ENCODE results near the gene NDUFB8.

The NDUFB8 gene

GRCh38 chr10:100487529-100487928 is 42.1 kb downstream of the NDUFB8 start:
- Histone ChIP-seq H3K4me3 (ENCODE audit: control insufficient read depth in 1 of 7, extremely low read depth in 1 of 7, insufficient read depth in 4 of 7, low read depth in 2 of 7, low read length in 6 of 7) (no peak overlapping the region), H3K27me3 (replicated peaks in 2 of 5; ENCODE audit: control insufficient read depth in 4 of 5, insufficient read depth in 5 of 5, low read length in 4 of 5) (peaks cover 0 to 11% (median 9%) of the 10 kb centered on the region in 5 experiments), H3K4me1 (ENCODE audit: control extremely low read depth in 1 of 4, control insufficient read depth in 4 of 4, insufficient read depth in 4 of 4, low read length in 3 of 4) (peaks cover 0 to 8% (median 5%) of the 10 kb centered on the region in 4 experiments), H3K9me3 (ENCODE audit: control extremely low read depth in 1 of 5, control insufficient read depth in 4 of 5, insufficient read depth in 2 of 5, low read depth in 1 of 5, low read length in 4 of 5) (no peaks in the 10 kb centered on the region), H3K27ac (ENCODE audit: insufficient read depth in 1 of 2, low read depth in 1 of 2, low read length in 2 of 2, poor library complexity in 1 of 2, severe bottlenecking in 2 of 2) (no peak overlapping the region), H3K36me3 (ENCODE audit: control insufficient read depth in 4 of 4, insufficient read depth in 4 of 4, low read length in 3 of 4) (peaks cover 11 to 53% (median 33%) of the 10 kb centered on the region in 4 experiments)
- ChIA-PET CTCF (interaction anchor here (1.1 to 7.9 kb wide), 5 partner anchors 10 to 150 kb away, joined by 3 to 75 read pairs (median 5); no protein-coding TSS in a partner anchor), POLR2A (no interaction called here)
- WGBS (ENCODE audit: insufficient coverage) = 97% methylated on average over 5 of the region's 6 CpGs
- DNase-seq = no peak

- ChIA-PET CTCF (interaction anchor here (0.6 to 7.9 kb wide), 3 partner anchors 11 to 867 kb away, joined by 3 to 75 read pairs (median 3); no protein-coding TSS in a partner anchor), POLR2A (interaction anchor here (0.6 kb wide), 1 partner anchor 249 kb away, joined by 3 read pairs; no protein-coding TSS in a partner anchor)
- Histone ChIP-seq H3K27me3 (replicated peaks in 2 of 5; ENCODE audit: control insufficient read depth in 4 of 5, insufficient read depth in 5 of 5, low read length in 4 of 5) (peaks cover 0 to 24% (median 9%) of the 10 kb centered on the region in 5 experiments), H3K36me3 (ENCODE audit: control insufficient read depth in 4 of 4, insufficient read depth in 4 of 4, low read length in 3 of 4) (peaks cover 9 to 48% (median 33%) of the 10 kb centered on the region in 4 experiments), H3K4me1 (ENCODE audit: control extremely low read depth in 1 of 4, control insufficient read depth in 4 of 4, insufficient read depth in 4 of 4, low read length in 3 of 4) (peaks cover 0 to 17% (median 15%) of the 10 kb centered on the region in 4 experiments), H3K9me3 (ENCODE audit: control extremely low read depth in 1 of 5, control insufficient read depth in 4 of 5, insufficient read depth in 2 of 5, low read depth in 1 of 5, low read length in 4 of 5) (peaks cover 0 to under 1% (median 0%) of the 10 kb centered on the region in 5 experiments), H3K27ac (ENCODE audit: insufficient read depth in 1 of 2, low read depth in 1 of 2, low read length in 2 of 2, poor library complexity in 1 of 2, severe bottlenecking in 2 of 2) (no peak overlapping the region), H3K4me3 (ENCODE audit: control insufficient read depth in 1 of 7, extremely low read depth in 1 of 7, insufficient read depth in 4 of 7, low read depth in 2 of 7, low read length in 6 of 7) (no peak overlapping the region)
- 98% methylated on average over 7 of the region's 10 CpGs for WGBS (ENCODE audit: insufficient coverage)
- DNase-seq = no peak
These were observed 43.7 kb downstream of the NDUFB8 start for GRCh38 chr10:100485801-100486495.

GRCh38 chr10:100485366-100485765 is 44.3 kb downstream of the NDUFB8 start:
- DNase-seq = no peak
- Histone ChIP-seq H3K36me3 (ENCODE audit: control insufficient read depth in 4 of 4, insufficient read depth in 4 of 4, low read length in 3 of 4) (peaks cover 9 to 45% (median 29%) of the 10 kb centered on the region in 4 experiments), H3K9me3 (ENCODE audit: control extremely low read depth in 1 of 5, control insufficient read depth in 4 of 5, insufficient read depth in 2 of 5, low read depth in 1 of 5, low read length in 4 of 5) (peaks cover 0 to 3% (median 0%) of the 10 kb centered on the region in 5 experiments), H3K27ac (ENCODE audit: insufficient read depth in 1 of 2, low read depth in 1 of 2, low read length in 2 of 2, poor library complexity in 1 of 2, severe bottlenecking in 2 of 2) (no peak overlapping the region), H3K4me1 (ENCODE audit: control extremely low read depth in 1 of 4, control insufficient read depth in 4 of 4, insufficient read depth in 4 of 4, low read length in 3 of 4) (peaks cover 0 to 17% (median 15%) of the 10 kb centered on the region in 4 experiments), H3K4me3 (ENCODE audit: control insufficient read depth in 1 of 7, extremely low read depth in 1 of 7, insufficient read depth in 4 of 7, low read depth in 2 of 7, low read length in 6 of 7) (no peak overlapping the region), H3K27me3 (replicated peaks in 2 of 5; ENCODE audit: control insufficient read depth in 4 of 5, insufficient read depth in 5 of 5, low read length in 4 of 5) (peaks cover 0 to 30% (median 10%) of the 10 kb centered on the region in 5 experiments)
- 100% methylated on average over 3 of the region's 8 CpGs for WGBS (ENCODE audit: insufficient coverage)
- ChIA-PET POLR2A (no interaction called here), CTCF (interaction anchor here (0.9 to 7.9 kb wide), 2 partner anchors 12 to 142 kb away, joined by 3 to 75 read pairs; no protein-coding TSS in a partner anchor)

GRCh38 chr10:100483876-100484666 is 45.6 kb downstream of the NDUFB8 start:
- no peak overlapping the region for H3K4me3 ChIP-seq (ENCODE audit: control insufficient read depth in 1 of 7, extremely low read depth in 1 of 7, insufficient read depth in 4 of 7, low read depth in 2 of 7, low read length in 6 of 7)
- peaks cover 5 to 33% (median 19%) of the 10 kb centered on the region in 4 experiments for H3K36me3 ChIP-seq (ENCODE audit: control insufficient read depth in 4 of 4, insufficient read depth in 4 of 4, low read length in 3 of 4)
- CTCF ChIA-PET = interaction anchor here (1.2 to 7.9 kb wide), 7 partner anchors 13 to 113 kb away, joined by 3 to 75 read pairs (median 8); no protein-coding TSS in a partner anchor
- H3K27ac ChIP-seq (ENCODE audit: insufficient read depth in 1 of 2, low read depth in 1 of 2, low read length in 2 of 2, poor library complexity in 1 of 2, severe bottlenecking in 2 of 2) = no peak overlapping the region
- peaks cover 2 to 37% (median 13%) of the 10 kb centered on the region in 5 experiments for H3K27me3 ChIP-seq (replicated peaks in 2 of 5; ENCODE audit: control insufficient read depth in 4 of 5, insufficient read depth in 5 of 5, low read length in 4 of 5)
- peaks cover 0 to 20% (median 15%) of the 10 kb centered on the region in 4 experiments for H3K4me1 ChIP-seq (ENCODE audit: control extremely low read depth in 1 of 4, control insufficient read depth in 4 of 4, insufficient read depth in 4 of 4, low read length in 3 of 4)
- POLR2A ChIA-PET = no interaction called here
- 96% methylated on average over 5 of the region's 5 CpGs for WGBS (ENCODE audit: insufficient coverage)
- peaks cover 0 to 3% (median 0%) of the 10 kb centered on the region in 5 experiments for H3K9me3 ChIP-seq (ENCODE audit: control extremely low read depth in 1 of 5, control insufficient read depth in 4 of 5, insufficient read depth in 2 of 5, low read depth in 1 of 5, low read length in 4 of 5)
- no peak for DNase-seq

- peaks cover 0 to 22% (median 15%) of the 10 kb centered on the region in 4 experiments for H3K4me1 ChIP-seq (ENCODE audit: control extremely low read depth in 1 of 4, control insufficient read depth in 4 of 4, insufficient read depth in 4 of 4, low read length in 3 of 4)
- no peak for DNase-seq
- H3K4me3 ChIP-seq (ENCODE audit: control insufficient read depth in 1 of 7, extremely low read depth in 1 of 7, insufficient read depth in 4 of 7, low read depth in 2 of 7, low read length in 6 of 7) = peak overlapping the region in 4 of 7 experiments; percentile 54 to 73 (median 62)
- ChIA-PET POLR2A (no interaction called here), CTCF (interaction anchor here (0.7 to 7.9 kb wide), 16 partner anchors 13 to 137 kb away, joined by 3 to 75 read pairs (median 4); no protein-coding TSS in a partner anchor)
- 63% methylated on average over 3 of the region's 5 CpGs for whole genome bisulfite sequencing (ENCODE audit: insufficient coverage)
- H3K27ac ChIP-seq (ENCODE audit: insufficient read depth in 1 of 2, low read depth in 1 of 2, low read length in 2 of 2, poor library complexity in 1 of 2, severe bottlenecking in 2 of 2) = no peak overlapping the region
- H3K9me3 ChIP-seq (ENCODE audit: control extremely low read depth in 1 of 5, control insufficient read depth in 4 of 5, insufficient read depth in 2 of 5, low read depth in 1 of 5, low read length in 4 of 5) = peaks cover 0 to 3% (median 0%) of the 10 kb centered on the region in 5 experiments
- peaks cover 5 to 23% (median 10%) of the 10 kb centered on the region in 4 experiments for H3K36me3 ChIP-seq (ENCODE audit: control insufficient read depth in 4 of 4, insufficient read depth in 4 of 4, low read length in 3 of 4)
- H3K27me3 ChIP-seq (replicated peaks in 2 of 5; ENCODE audit: control insufficient read depth in 4 of 5, insufficient read depth in 5 of 5, low read length in 4 of 5) = peaks cover 2 to 41% (median 13%) of the 10 kb centered on the region in 5 experiments
These were observed 46.9 kb downstream of the NDUFB8 start for GRCh38 chr10:100482834-100483185.

GRCh38 chr10:100482181-100482833 is 47.4 kb downstream of the NDUFB8 start:
- H3K4me1 ChIP-seq (ENCODE audit: control extremely low read depth in 1 of 4, control insufficient read depth in 4 of 4, insufficient read depth in 4 of 4, low read length in 3 of 4) = peaks cover 0 to 22% (median 15%) of the 10 kb centered on the region in 4 experiments
- peak; percentile 65 to 78 (median 76) for DNase-seq
- WGBS (ENCODE audit: insufficient coverage) = under 1% methylated on average over 49 of the region's 59 CpGs

More at GRCh38 chr10:100482181-100482833, 47.4 kb downstream of the NDUFB8 start:
- Histone ChIP-seq H3K36me3 (ENCODE audit: control insufficient read depth in 4 of 4, insufficient read depth in 4 of 4, low read length in 3 of 4) (peaks cover 3 to 18% (median 6%) of the 10 kb centered on the region in 4 experiments), H3K27me3 (replicated peaks in 2 of 5; ENCODE audit: control insufficient read depth in 4 of 5, insufficient read depth in 5 of 5, low read length in 4 of 5) (peaks cover 2 to 41% (median 13%) of the 10 kb centered on the region in 5 experiments), H3K27ac (ENCODE audit: insufficient read depth in 1 of 2, low read depth in 1 of 2, low read length in 2 of 2, poor library complexity in 1 of 2, severe bottlenecking in 2 of 2) (no peak overlapping the region), H3K4me3 (ENCODE audit: control insufficient read depth in 1 of 7, extremely low read depth in 1 of 7, insufficient read depth in 4 of 7, low read depth in 2 of 7, low read length in 6 of 7) (peak overlapping the region; percentile 24 to 73 (median 60)), H3K9me3 (ENCODE audit: control extremely low read depth in 1 of 5, control insufficient read depth in 4 of 5, insufficient read depth in 2 of 5, low read depth in 1 of 5, low read length in 4 of 5) (peaks cover 0 to 3% (median 0%) of the 10 kb centered on the region in 5 experiments)
- ChIA-PET POLR2A (no interaction called here), CTCF (interaction anchor here (1.1 to 7.9 kb wide), 15 partner anchors 9 to 53 kb away, joined by 3 to 75 read pairs (median 4); no protein-coding TSS in a partner anchor)
